Astrocyte (in vitro differentiated cells and primary cell): Measurements from ENCODE around the gene PLIN4. TPM values are rescaled to one million over a fixed set of nuclear protein-coding genes. Genes with fewer than 3 reads are reported as not detected.

Source experiments
- DNase-seq: peaks from one replicate; pipeline ENCODE4 v3.0.0-alpha.2; 2010; ENCODE audit warnings: low read depth
- FAIRE-seq: peaks from 2 replicates; lab custom pipeline; 2011; peaks lifted over from hg19 to GRCh38; lab: Jason Lieb, UNC
- H2AFZ ChIP-seq: 2 replicates; pipeline ENCODE4 v1.6.0; 2012; ENCODE audit warnings: low read depth, low read length, inconsistent platforms
- H3K27ac ChIP-seq: 2 replicates; pipeline ENCODE4 v1.5.1; 2011; ENCODE audit warnings: low read depth, low read length, inconsistent platforms
- H3K27me3 ChIP-seq: 2 replicates; pipeline ENCODE4 v1.6.0; 2011; ENCODE audit warnings: low read length, inconsistent platforms; ENCODE audit not compliant: insufficient read depth
- H3K36me3 ChIP-seq: 2 replicates; pipeline ENCODE4 v1.5.1; 2011; ENCODE audit warnings: low read length, inconsistent platforms; ENCODE audit not compliant: insufficient read depth
- H3K4me1 ChIP-seq: 2 replicates; pipeline ENCODE4 v1.5.1; 2011; ENCODE audit warnings: low read length, inconsistent platforms; ENCODE audit not compliant: insufficient read depth
- H3K4me2 ChIP-seq: 2 replicates; pipeline ENCODE4 v1.6.0; 2012; ENCODE audit warnings: low read length, inconsistent platforms
- H3K4me3 ChIP-seq: 2 replicates; pipeline ENCODE4 v1.5.1; 2011; ENCODE audit warnings: low read depth, mild to moderate bottlenecking, low read length, inconsistent platforms; ENCODE audit not compliant: insufficient read depth
- H3K79me2 ChIP-seq: 2 replicates; pipeline ENCODE4 v1.6.0; 2012; ENCODE audit warnings: mild to moderate bottlenecking, low read length, inconsistent platforms; ENCODE audit not compliant: insufficient read depth
- H3K9ac ChIP-seq: 2 replicates; pipeline ENCODE4 v1.6.0; 2012; ENCODE audit warnings: mild to moderate bottlenecking, low read length, inconsistent platforms
- H3K9me3 ChIP-seq: 2 replicates; pipeline ENCODE4 v1.5.1; 2012; ENCODE audit warnings: low read depth, mild to moderate bottlenecking, low read length, inconsistent platforms; ENCODE audit not compliant: insufficient read depth
- H4K20me1 ChIP-seq: 2 replicates; pipeline ENCODE4 v1.6.0; 2012; ENCODE audit warnings: low read length, inconsistent platforms; ENCODE audit not compliant: insufficient read depth
- H3K27ac Mint-ChIP-seq: one replicate; pipeline ENCODE4 v1.8.0; 2021; ENCODE audit warnings: mild to moderate bottlenecking, mixed read lengths; ENCODE audit not compliant: unreplicated experiment
- H3K27me3 Mint-ChIP-seq: one replicate; pipeline ENCODE4 v1.8.0; 2021; ENCODE audit warnings: low read depth, mixed read lengths; ENCODE audit not compliant: unreplicated experiment
- H3K36me3 Mint-ChIP-seq: one replicate; pipeline ENCODE4 v1.8.0; 2021; ENCODE audit warnings: low read depth, mixed read lengths; ENCODE audit not compliant: unreplicated experiment
- H3K4me1 Mint-ChIP-seq: one replicate; pipeline ENCODE4 v1.8.0; 2021; ENCODE audit warnings: low read depth, mixed read lengths; ENCODE audit not compliant: unreplicated experiment
- H3K4me3 Mint-ChIP-seq: one replicate; pipeline ENCODE4 v1.8.0; 2021; ENCODE audit warnings: mild to moderate bottlenecking, moderate library complexity, mixed read lengths; ENCODE audit not compliant: unreplicated experiment
- H3K9me3 Mint-ChIP-seq: one replicate; pipeline ENCODE4 v1.8.0; 2021; ENCODE audit warnings: mild to moderate bottlenecking, mixed read lengths; ENCODE audit not compliant: unreplicated experiment
- CTCF ChIP-seq: IDR thresholded peaks from 2 replicates; pipeline ENCODE4 v1.5.1; 2011; ENCODE audit warnings: low read depth, mild to moderate bottlenecking, inconsistent platforms, low read length, moderate library complexity; ENCODE audit not compliant: insufficient read depth
- EZH2 ChIP-seq: IDR thresholded peaks from 2 replicates; pipeline ENCODE4 v1.6.1; 2012; ENCODE audit warnings: mild to moderate bottlenecking, low read length, inconsistent platforms; ENCODE audit not compliant: insufficient read depth
- total RNA-seq: library from RNA; stranded (reverse); gene quantifications from 2 replicates; pipeline ENCODE4 v1.2.1, GENCODE V29; 2021

PLIN4 gene
- total RNA-seq, 1 donor from 2014 or later, result 0.05 TPM

GRCh38 chr19:4539169-4539692 lies 20.9 kb upstream of the PLIN4 start:
- H3K27ac Mint-ChIP-seq, result no peak overlapping the region
- DNase-seq, result no peak
- no peaks in the 10 kb centered on the region for H3K4me1 Mint-ChIP-seq
- Histone ChIP-seq H3K4me1 (peaks cover 2% of the 10 kb centered on the region), H3K79me2 (no peaks in the 10 kb centered on the region), H3K27ac (no peak overlapping the region), H3K4me3 (no peak overlapping the region), H2AFZ (no peak overlapping the region), H3K36me3 (no peaks in the 10 kb centered on the region), H3K9ac (no peak overlapping the region), H3K27me3 (peaks cover 11% of the 10 kb centered on the region), H4K20me1 (no peaks in the 10 kb centered on the region), H3K9me3 (peaks cover 3% of the 10 kb centered on the region), H3K4me2 (no peak overlapping the region)
- no peaks in the 10 kb centered on the region for H3K9me3 Mint-ChIP-seq
- H3K4me3 Mint-ChIP-seq, result no peak overlapping the region
- FAIRE-seq, result no peak
- peaks cover 38% of the 10 kb centered on the region for H3K27me3 Mint-ChIP-seq
- H3K36me3 Mint-ChIP-seq, result no peaks in the 10 kb centered on the region
- TF ChIP-seq EZH2 (no peak), CTCF (no peak)

DNA sequence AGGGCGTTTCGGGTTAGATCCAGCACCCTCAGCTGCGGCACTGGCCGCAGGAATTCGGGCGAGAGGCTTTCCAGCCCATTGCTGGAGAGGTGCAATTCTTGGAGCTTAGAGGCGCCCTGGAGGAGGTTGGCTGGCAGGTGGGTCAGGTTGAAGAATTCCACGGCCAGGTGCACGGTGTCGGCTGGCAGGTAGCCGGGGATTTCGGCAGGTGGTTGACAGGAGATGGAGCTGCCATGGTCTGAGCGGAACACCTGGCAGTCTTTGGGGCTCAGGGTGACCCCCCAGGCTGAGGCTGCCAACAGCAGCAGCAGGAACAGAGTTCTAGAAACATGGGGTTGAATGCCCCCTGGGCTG lies 20.3 kb upstream of the PLIN4 start:
- Histone ChIP-seq H3K4me3 (no peak overlapping the region), H3K79me2 (no peaks in the 10 kb centered on the region), H4K20me1 (no peaks in the 10 kb centered on the region), H3K9me3 (peaks cover 3% of the 10 kb centered on the region), H3K4me1 (peaks cover 2% of the 10 kb centered on the region), H3K27ac (no peak overlapping the region), H3K9ac (no peak overlapping the region), H3K4me2 (no peak overlapping the region), H2AFZ (no peak overlapping the region), H3K36me3 (no peaks in the 10 kb centered on the region), H3K27me3 (peaks cover 13% of the 10 kb centered on the region)
- no peak overlapping the region for H3K27ac Mint-ChIP-seq
- H3K4me1 Mint-ChIP-seq, result no peaks in the 10 kb centered on the region
- peaks cover 42% of the 10 kb centered on the region for H3K27me3 Mint-ChIP-seq
- no peaks in the 10 kb centered on the region for H3K36me3 Mint-ChIP-seq
- H3K9me3 Mint-ChIP-seq, result no peaks in the 10 kb centered on the region
- TF ChIP-seq EZH2 (no peak), CTCF (no peak)
- FAIRE-seq (no peak), DNase-seq (no peak)
- no peak overlapping the region for H3K4me3 Mint-ChIP-seq

DNA sequence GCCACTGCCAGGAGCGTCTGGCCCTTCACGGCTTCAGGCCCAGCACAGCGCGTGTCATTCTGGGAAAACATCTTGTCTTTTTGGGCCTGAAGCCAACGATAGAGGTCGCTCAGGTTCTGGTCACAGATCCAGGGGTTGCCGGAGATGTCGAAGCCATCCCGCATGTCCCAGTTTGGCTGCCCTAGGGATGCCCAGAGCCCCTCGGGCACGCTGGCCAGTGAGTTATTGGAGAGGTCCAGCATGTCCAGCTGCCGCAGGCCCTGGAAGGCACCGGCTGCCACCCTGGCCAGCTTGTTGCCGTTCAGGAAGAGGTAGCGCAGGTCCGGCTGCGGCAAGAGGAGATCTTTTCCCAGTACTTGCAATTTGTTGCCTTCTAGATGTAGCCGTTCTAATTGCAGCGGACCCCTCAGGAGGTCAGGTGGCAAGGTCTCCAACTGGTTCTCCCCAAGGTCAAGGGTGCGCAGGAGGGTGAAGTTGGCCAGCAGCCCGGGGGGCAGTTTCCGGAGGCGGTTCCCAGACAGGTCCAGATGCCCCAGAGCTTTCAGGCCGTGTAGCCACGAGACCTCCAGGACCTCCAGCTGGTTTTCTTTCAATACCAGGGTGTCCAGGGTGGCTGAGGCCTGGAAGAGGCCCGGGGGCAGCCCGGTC lies 19.8 kb upstream of the PLIN4 start:
- peaks cover 13% of the 10 kb centered on the region for H3K27me3 ChIP-seq
- H3K27ac ChIP-seq, result no peak overlapping the region
- no peak overlapping the region for H3K4me2 ChIP-seq
- no peak overlapping the region for H3K4me3 ChIP-seq
- Mint-ChIP-seq H3K36me3 (no peaks in the 10 kb centered on the region), H3K4me3 (no peak overlapping the region), H3K27me3 (peaks cover 46% of the 10 kb centered on the region), H3K27ac (no peak overlapping the region), H3K9me3 (no peaks in the 10 kb centered on the region), H3K4me1 (no peaks in the 10 kb centered on the region)
- FAIRE-seq (no peak), DNase-seq (no peak)
- no peaks in the 10 kb centered on the region for H3K79me2 ChIP-seq
- peaks cover 3% of the 10 kb centered on the region for H3K9me3 ChIP-seq
- H3K36me3 ChIP-seq, result no peaks in the 10 kb centered on the region
- no peak overlapping the region for H2AFZ ChIP-seq
- H3K4me1 ChIP-seq, result peaks cover 2% of the 10 kb centered on the region
- no peaks in the 10 kb centered on the region for H4K20me1 ChIP-seq
- H3K9ac ChIP-seq, result no peak overlapping the region
- TF ChIP-seq CTCF, result no peak
- no peak for TF ChIP-seq EZH2
